ENCODE data around the gene KCNIP3. TPM values are rescaled to one million over a fixed set of nuclear protein-coding genes. Genes with fewer than 3 reads are reported as not detected.

The KCNIP3 gene
- total RNA-seq, 1 donor from 2014 or later = not detected

GRCh38 chr2:95291222-95291621 lies 5.9 kb upstream of the KCNIP3 start:
- Mint-ChIP-seq H3K27me3 (no peaks in the 10 kb centered on the region), H3K9me3 (peaks cover 14% of the 10 kb centered on the region), H3K27ac (no peak overlapping the region), H3K4me3 (no peak overlapping the region), H3K4me1 (no peaks in the 10 kb centered on the region), H3K36me3 (ENCODE audit: low read depth) (no peaks in the 10 kb centered on the region)
- no peak for TF ChIP-seq CTCF (IDR thresholded peaks at IDR 0.05)
- no peak for DNase-seq
- intact Hi-C loops (cut with micrococcal nuclease) = no loop called here
- ATAC-seq (ENCODE audit: low read depth) = no peak
- ChIA-PET POLR2A (no interaction called here), CTCF (no interaction called here)

DNA sequence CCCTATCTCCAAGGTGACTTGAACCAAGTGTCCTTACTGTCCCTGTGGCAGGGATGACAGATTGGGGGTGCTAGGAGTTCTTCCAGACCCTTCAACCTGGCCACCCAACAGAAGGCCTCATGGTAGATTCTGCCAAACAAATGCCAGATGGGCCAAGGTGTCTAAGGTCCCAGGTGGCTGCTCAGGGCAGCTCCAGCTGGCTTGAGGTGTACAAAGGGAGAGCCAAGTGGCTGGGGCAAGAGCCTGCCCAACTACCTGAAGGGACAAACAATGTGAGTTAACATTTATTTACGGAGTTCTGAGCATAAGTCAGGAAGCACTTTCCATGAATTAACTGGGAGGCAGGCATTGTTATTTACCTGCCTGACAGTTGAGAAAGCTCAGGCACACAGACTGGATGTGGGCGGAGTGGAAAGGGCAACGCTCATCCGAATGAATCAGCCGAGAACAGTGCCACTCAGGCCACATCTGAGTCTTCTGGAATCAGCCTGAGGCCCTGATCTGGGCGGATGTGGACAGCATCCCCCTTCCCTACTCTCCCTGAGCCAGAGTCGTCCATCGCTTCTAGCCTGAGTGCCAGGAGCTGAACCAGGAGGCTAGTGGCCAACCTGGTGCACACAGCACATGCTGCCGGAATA lies 4.4 kb upstream of the KCNIP3 start:
- ChIA-PET CTCF (no interaction called here), POLR2A (no interaction called here)
- Mint-ChIP-seq H3K27me3 (no peaks in the 10 kb centered on the region), H3K36me3 (ENCODE audit: low read depth) (no peaks in the 10 kb centered on the region), H3K27ac (no peak overlapping the region), H3K4me3 (no peak overlapping the region), H3K9me3 (peaks cover 14% of the 10 kb centered on the region), H3K4me1 (no peaks in the 10 kb centered on the region)
- intact Hi-C loops (cut with micrococcal nuclease) = no loop called here
- TF ChIP-seq CTCF (IDR thresholded peaks at IDR 0.05) = no peak
- no peak for DNase-seq
- no peak for ATAC-seq (ENCODE audit: low read depth)

DNA sequence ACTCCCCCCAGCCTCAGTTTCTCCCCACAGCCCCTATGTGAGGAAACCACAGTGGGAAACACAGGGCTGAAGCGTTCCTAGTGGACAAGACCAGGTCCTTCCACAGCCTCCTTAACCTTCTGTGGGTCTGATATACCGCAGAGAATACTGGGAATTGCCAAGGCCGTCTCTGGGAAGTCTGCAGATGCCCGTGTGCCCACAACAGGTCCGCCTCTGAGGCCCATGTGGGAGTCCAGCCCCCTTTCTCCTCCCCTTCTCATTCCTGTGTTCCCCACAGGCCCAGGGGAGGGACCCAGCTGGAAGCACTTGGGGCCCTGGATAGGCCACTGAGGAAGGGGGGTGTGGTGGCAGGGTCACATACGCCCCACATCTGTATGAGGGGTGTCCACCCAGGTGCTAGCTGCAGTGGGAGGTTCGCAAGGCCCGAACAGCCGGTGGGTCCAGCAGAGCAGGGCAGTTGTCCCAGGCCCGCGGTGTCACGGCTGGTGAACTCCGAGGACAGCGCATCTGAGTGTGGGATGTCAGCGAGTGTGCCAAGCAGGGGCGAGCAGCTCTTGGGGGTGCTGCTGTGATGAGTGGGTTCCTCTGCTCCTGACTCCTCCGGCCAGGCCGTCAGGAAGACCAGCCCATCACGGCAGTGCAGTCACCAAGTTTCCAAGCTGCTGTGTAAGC lies 2.4 kb upstream of the KCNIP3 start:
- no peaks in the 10 kb centered on the region for H3K36me3 Mint-ChIP-seq (ENCODE audit: low read depth)
- CTCF ChIA-PET = no interaction called here
- no peak overlapping the region for H3K4me3 Mint-ChIP-seq
- no peaks in the 10 kb centered on the region for H3K4me1 Mint-ChIP-seq
- DNase-seq (no peak), ATAC-seq (ENCODE audit: low read depth) (no peak)
- no peak for TF ChIP-seq CTCF (IDR thresholded peaks at IDR 0.05)
- H3K27ac Mint-ChIP-seq = no peak overlapping the region
- intact Hi-C loops (cut with micrococcal nuclease) = no loop called here
- peaks cover 14% of the 10 kb centered on the region for H3K9me3 Mint-ChIP-seq
- no peaks in the 10 kb centered on the region for H3K27me3 Mint-ChIP-seq
- POLR2A ChIA-PET = no interaction called here

- no peaks in the 10 kb centered on the region for H3K27me3 Mint-ChIP-seq
- ChIA-PET POLR2A (no interaction called here), CTCF (no interaction called here)
- H3K4me3 Mint-ChIP-seq = no peak overlapping the region
- intact Hi-C loops (cut with micrococcal nuclease) = no loop called here
- H3K36me3 Mint-ChIP-seq (ENCODE audit: low read depth) = no peaks in the 10 kb centered on the region
- no peak for TF ChIP-seq CTCF (IDR thresholded peaks at IDR 0.05)
- no peaks in the 10 kb centered on the region for H3K4me1 Mint-ChIP-seq
- ATAC-seq (ENCODE audit: low read depth) (no peak), DNase-seq (no peak)
- H3K27ac Mint-ChIP-seq = no peak overlapping the region
- H3K9me3 Mint-ChIP-seq = peaks cover 9% of the 10 kb centered on the region
Measured at GRCh38 chr2:95295376-95295775, 1.8 kb upstream of the KCNIP3 start.

- H3K36me3 Mint-ChIP-seq (ENCODE audit: low read depth) = no peaks in the 10 kb centered on the region
- DNase-seq (no peak), ATAC-seq (ENCODE audit: low read depth) (no peak)
- no peaks in the 10 kb centered on the region for H3K4me1 Mint-ChIP-seq
- intact Hi-C loops (cut with micrococcal nuclease) = no loop called here
- ChIA-PET CTCF (no interaction called here), POLR2A (no interaction called here)
- H3K27ac Mint-ChIP-seq = no peak overlapping the region
- no peak for TF ChIP-seq CTCF (IDR thresholded peaks at IDR 0.05)
- no peak overlapping the region for H3K4me3 Mint-ChIP-seq
- no peaks in the 10 kb centered on the region for H3K27me3 Mint-ChIP-seq
- H3K9me3 Mint-ChIP-seq = peaks cover 4% of the 10 kb centered on the region
Measured at GRCh38 chr2:95296011-95296410, 1.1 kb upstream of the KCNIP3 start.
